GM12801 (cell line): ENCODE measurements around the gene AP1M1.

Experiments used
- CTCF ChIP-seq: IDR thresholded peaks from one replicate; pipeline ENCODE4 v1.5.1; 2011; ENCODE audit warnings: control low read depth; ENCODE audit not compliant: insufficient read length; ENCODE audit errors: extremely low read depth

The AP1M1 gene

GRCh38 chr19:16205205-16206045 is 7.7 kb downstream of the AP1M1 start:
- TF ChIP-seq CTCF: no peak

DNA sequence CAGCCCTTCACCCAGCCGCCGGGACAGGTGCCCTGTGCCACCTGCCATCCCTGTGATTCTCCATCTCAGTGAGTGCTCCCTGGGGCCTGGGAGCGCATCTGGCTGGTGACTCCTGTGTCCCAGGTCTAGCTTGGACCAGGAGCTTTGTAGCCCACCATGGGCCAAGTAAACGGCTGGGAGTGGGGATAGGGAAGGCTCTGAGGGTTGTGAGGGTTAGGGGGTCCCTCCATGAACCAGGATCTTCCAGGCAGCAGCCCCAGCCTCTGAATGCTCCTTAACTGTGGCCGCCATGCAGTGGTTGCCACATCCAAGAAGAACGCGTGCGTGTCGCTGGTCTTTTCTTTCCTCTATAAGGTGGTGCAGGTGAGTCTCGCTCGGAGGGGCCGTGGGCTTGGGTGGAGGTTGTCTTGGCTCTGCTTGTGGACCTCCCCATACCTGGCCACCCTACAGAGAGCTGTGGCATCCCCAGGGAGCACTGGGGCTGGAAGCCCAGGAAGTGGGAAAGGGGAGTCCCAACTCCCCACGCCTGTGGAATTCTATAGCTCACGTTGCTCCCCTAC is 8.4 kb downstream of the AP1M1 start:
- TF ChIP-seq CTCF: no peak

GRCh38 chr19:16206637-16207036 is 8.9 kb downstream of the AP1M1 start:
- TF ChIP-seq CTCF: no peak

GRCh38 chr19:16207063-16207462 is 9.4 kb downstream of the AP1M1 start:
- TF ChIP-seq CTCF: no peak

- no peak for TF ChIP-seq CTCF
Observed at GRCh38 chr19:16207490-16208025, 9.8 kb downstream of the AP1M1 start.

DNA sequence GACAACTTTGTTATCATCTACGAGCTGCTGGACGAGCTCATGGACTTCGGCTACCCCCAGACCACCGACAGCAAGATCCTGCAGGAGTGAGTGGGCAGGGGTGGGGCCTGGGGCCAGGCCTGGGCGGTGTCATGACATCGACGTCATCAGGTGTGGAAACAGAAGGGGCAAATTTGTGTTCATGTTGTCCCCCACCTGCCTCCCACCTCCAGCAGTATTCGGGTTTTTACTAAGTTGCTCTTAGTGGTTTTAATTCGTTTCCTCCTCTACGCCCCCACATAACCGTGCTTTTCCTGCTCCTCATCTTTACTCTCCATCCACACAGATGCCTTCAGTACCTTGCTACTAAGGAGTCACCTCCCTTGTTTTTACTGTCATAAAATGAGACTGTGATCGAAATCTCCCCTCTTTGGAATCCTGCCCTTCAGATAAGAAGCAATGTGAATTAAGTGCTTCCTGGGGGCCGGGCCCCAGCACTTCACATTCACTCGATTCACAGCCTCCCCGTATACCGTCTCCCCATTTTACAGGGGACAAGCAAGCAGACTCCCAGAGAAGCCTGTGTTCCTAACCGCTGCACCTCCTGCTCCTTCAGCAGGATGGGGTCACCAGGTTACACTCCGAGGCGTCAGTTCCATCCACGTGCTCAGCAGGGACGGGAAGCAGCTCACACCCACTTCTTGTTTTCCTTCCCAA is 10.5 kb downstream of the AP1M1 start:
- no peak for TF ChIP-seq CTCF
